Upper lobe of left lung (tissue), 6 donors: ENCODE data around the gene SDHAF1. TPM values are rescaled to one million over a fixed set of nuclear protein-coding genes. Genes with fewer than 3 reads are reported as not detected.

ENCODE experiments used
- ATAC-seq, 2 donors: fragments of 200-7000 bp; cut with Tn5 transposase; one replicate each; pipeline ENCODE4 v1.9.1; 2022; ENCODE audit warnings: mild to moderate bottlenecking in 2 of 2, moderate library complexity in 2 of 2; ENCODE audit not compliant: low FRiP score in 2 of 2
- DNase-seq, 2 donors: peaks; one replicate each; pipeline ENCODE4 v3.0.0-alpha.2; 2019 to 2020
- H3K27ac ChIP-seq, 4 donors: fragments of 200-600 bp; sonication (generic); one replicate each; pipeline ENCODE4 v1.5.1; 2016 to 2019
- H3K27me3 ChIP-seq, 4 donors: fragments of 200-600 bp; sonication (generic); one replicate each; pipeline ENCODE4 v1.5.1; 2017 to 2019
- H3K36me3 ChIP-seq, 4 donors: fragments of 200-600 bp; sonication (generic); one replicate each; pipeline ENCODE4 v1.5.1; 2016 to 2019
- H3K4me1 ChIP-seq, 4 donors: fragments of 200-600 bp; sonication (generic); one replicate each; pipeline ENCODE4 v1.5.1; 2018 to 2019
- H3K4me3 ChIP-seq, 4 donors: fragments of 200-600 bp; sonication (generic); one replicate each; pipeline ENCODE4 v1.5.1; 2017 to 2019; ENCODE audit warnings: mild to moderate bottlenecking in 2 of 4, moderate library complexity in 1 of 4
- H3K9me3 ChIP-seq, 4 donors: fragments of 200-600 bp; sonication (generic); one replicate each; pipeline ENCODE4 v1.5.1; 2018 to 2019
- CTCF ChIP-seq, 6 experiments: fragments of 450-650 bp in 4 of 6; fragments of 200-600 bp in 2 of 6; sonication (generic) in 2 of 6; IDR thresholded peaks; one replicate each; pipeline ENCODE4 v1.5.1; 2016 to 2019; ENCODE audit warnings: antibody characterized with exemption in 6 of 6
- EP300 ChIP-seq, 4 donors: sonication (generic); formaldehyde crosslinking; IDR thresholded peaks; one replicate each; pipeline ENCODE4 v1.5.1; 2017; ENCODE audit warnings: antibody characterized with exemption in 4 of 4, control low read depth in 2 of 4
- POLR2A ChIP-seq, 4 donors: fragments of 450-650 bp; IDR thresholded peaks; one replicate each; pipeline ENCODE4 v1.5.1; 2016 to 2017; ENCODE audit warnings: antibody characterized with exemption in 4 of 4, mild to moderate bottlenecking in 2 of 4
- POLR2AphosphoS5 ChIP-seq, 2 donors: sonication (generic); formaldehyde crosslinking; IDR thresholded peaks; one replicate each; pipeline ENCODE4 v1.5.1; 2017; ENCODE audit warnings: antibody characterized with exemption in 2 of 2
- WGBS, 2 donors: methylation state at CpG; one replicate each; pipeline ENCODE4 v1.1.5; 2017 to 2018; 5-methylcytosine and 5-hydroxymethylcytosine counted together
- total RNA-seq, 6 donors: library from RNA; depleted of rRNA in 4 of 6; stranded (reverse); fragments of >200 nt in 4 of 6; gene quantifications; one replicate each; pipeline versions ENCODE4 v1.1.0 to v1.2.1, GENCODE V29; 2016 to 2021
- donor health status: DM: no; HTN: no; CAD: no; lungs with moderate emphysema.
- donor health status: DM: no; HTN: yes; CAD: no; lungs with severe emphysema.

The SDHAF1 gene
- total RNA-seq, 6 donors from 2014 or later = 13.6 to 41.2 (median 28.9) TPM

GRCh38 chr19:36008336-36008978 is 13.5 kb downstream of the SDHAF1 start, which contains the start of gene SYNE4:
SYNE4 (minus strand) TSS chr19:36008813; CDS start chr19:36008681, 132 bp downstream.
- Histone ChIP-seq H3K4me3 (peak within 1 kb of the TSS; percentile 33 to 53 (median 42)), H3K36me3 (peaks cover 0 to 14% (median 0%) of the 10 kb centered on the region in 4 donors), H3K4me1 (peaks cover 14 to 21% (median 18%) of the 10 kb centered on the region in 4 donors), H3K9me3 (no peaks in the 10 kb centered on the region), H3K27ac (peak within 1 kb of the TSS; percentile 39 to 76 (median 70)), H3K27me3 (no peaks in the 10 kb centered on the region)
- 41 to 48% methylated on average over 8 to 18 of the region's 19 CpGs for WGBS, 2 donors
- peak; percentile 34 to 85 for ATAC-seq
- peak in 1 of 2 donors; percentile 86 for DNase-seq
- no peak for TF ChIP-seq CTCF (IDR thresholded peaks at IDR 0.05)
- TF ChIP-seq POLR2A (IDR thresholded peaks at IDR 0.05) = peak in 1 of 4 donors; percentile 63
- no peak for TF ChIP-seq EP300 (IDR thresholded peaks at IDR 0.05)
- TF ChIP-seq POLR2AphosphoS5 (IDR thresholded peaks at IDR 0.05) = peak in 1 of 2 donors; percentile 48

- peaks cover 0 to 6% (median 0%) of the 10 kb centered on the region in 4 donors for H3K36me3 ChIP-seq
- DNase-seq = peak; percentile 74 to 94
- H3K27me3 ChIP-seq = no peaks in the 10 kb centered on the region
- peak in 1 of 4 donors; percentile 55 for TF ChIP-seq POLR2A (IDR thresholded peaks at IDR 0.05)
- no peak for TF ChIP-seq EP300 (IDR thresholded peaks at IDR 0.05)
- peak in 1 of 2 donors; percentile 43 for TF ChIP-seq POLR2AphosphoS5 (IDR thresholded peaks at IDR 0.05)
- TF ChIP-seq CTCF (IDR thresholded peaks at IDR 0.05) = peak in 1 of 6 experiments; percentile 15
- peak overlapping the region; percentile 19 to 76 (median 54) for H3K27ac ChIP-seq
- H3K4me1 ChIP-seq = peaks cover 16 to 25% (median 21%) of the 10 kb centered on the region in 4 donors
- peak overlapping the region in 3 of 4 donors; percentile 33 to 53 (median 46) for H3K4me3 ChIP-seq
- peak; percentile 47 to 81 for ATAC-seq
- WGBS, 2 donors = 2 to 22% methylated on average over 5 to 14 of the region's 50 CpGs
- no peaks in the 10 kb centered on the region for H3K9me3 ChIP-seq
Observed at GRCh38 chr19:36009220-36009619, 14.2 kb downstream of the SDHAF1 start.

- ATAC-seq = no peak
- H3K36me3 ChIP-seq = peaks cover 0 to 3% (median 0%) of the 10 kb centered on the region in 4 donors
- peak overlapping the region in 3 of 4 donors; percentile 33 to 53 (median 46) for H3K4me3 ChIP-seq
- no peaks in the 10 kb centered on the region for H3K27me3 ChIP-seq
- no peak for TF ChIP-seq EP300 (IDR thresholded peaks at IDR 0.05)
- no peak for TF ChIP-seq POLR2A (IDR thresholded peaks at IDR 0.05)
- no peak for TF ChIP-seq CTCF (IDR thresholded peaks at IDR 0.05)
- TF ChIP-seq POLR2AphosphoS5 (IDR thresholded peaks at IDR 0.05) = no peak
- H3K4me1 ChIP-seq = peaks cover 17 to 30% (median 24%) of the 10 kb centered on the region in 4 donors
- peak overlapping the region; percentile 19 to 76 (median 54) for H3K27ac ChIP-seq
- 64 to 92% methylated on average over 9 to 15 of the region's 15 CpGs for WGBS, 2 donors
- DNase-seq = peak in 1 of 2 donors; percentile 61
- H3K9me3 ChIP-seq = no peaks in the 10 kb centered on the region
Observed at GRCh38 chr19:36009633-36010379, 14.8 kb downstream of the SDHAF1 start.

GRCh38 chr19:36010402-36010801 is 15.4 kb downstream of the SDHAF1 start:
- no peak for DNase-seq
- Histone ChIP-seq H3K9me3 (no peaks in the 10 kb centered on the region), H3K4me1 (peaks cover 17 to 32% (median 26%) of the 10 kb centered on the region in 4 donors), H3K4me3 (no peak overlapping the region), H3K36me3 (no peaks in the 10 kb centered on the region), H3K27ac (no peak overlapping the region), H3K27me3 (no peaks in the 10 kb centered on the region)
- WGBS, 2 donors = 91 to 93% methylated on average over 11 of the region's 11 CpGs
- TF ChIP-seq POLR2A (IDR thresholded peaks at IDR 0.05) = no peak
- TF ChIP-seq POLR2AphosphoS5 (IDR thresholded peaks at IDR 0.05) = no peak
- TF ChIP-seq CTCF (IDR thresholded peaks at IDR 0.05) = no peak
- TF ChIP-seq EP300 (IDR thresholded peaks at IDR 0.05) = no peak
- no peak for ATAC-seq
